Nephron progenitor cell (in vitro differentiated cells): ENCODE results near the gene RBM19.
A peak's percentile ranks its signal among the peaks of the same experiment; 100 is the strongest.

Experiments
- DNase-seq: peaks from one replicate; pipeline ENCODE4 v3.0.0; 2021
- H3K27ac Mint-ChIP-seq: 2 replicates; pipeline ENCODE4 v1.8.0; 2021; ENCODE audit warnings: mild to moderate bottlenecking, moderate library complexity, mixed read lengths
- H3K27me3 Mint-ChIP-seq: 2 replicates; pipeline ENCODE4 v1.8.0; 2021; ENCODE audit warnings: mild to moderate bottlenecking, low read depth, mixed read lengths; ENCODE audit not compliant: poor library complexity
- H3K36me3 Mint-ChIP-seq: 2 replicates; pipeline ENCODE4 v1.8.0; 2021; ENCODE audit warnings: low read depth, mixed read lengths
- H3K4me1 Mint-ChIP-seq: 2 replicates; pipeline ENCODE4 v1.8.0; 2021; ENCODE audit warnings: mixed read lengths
- H3K4me3 Mint-ChIP-seq: 2 replicates; pipeline ENCODE4 v1.8.0; 2021; ENCODE audit warnings: mild to moderate bottlenecking, moderate library complexity, mixed read lengths
- H3K9me3 Mint-ChIP-seq: 2 replicates; pipeline ENCODE4 v1.8.0; 2021; ENCODE audit warnings: mild to moderate bottlenecking, moderate library complexity, mixed read lengths
- TF ChIP-seq, protein P1 (sequence below): fragments of 200-600 bp; sonication (generic); IDR thresholded peaks from 2 replicates; pipeline ENCODE4 v1.5.0; 2021; ENCODE audit warnings: antibody characterized with exemption

RBM19 gene

DNA sequence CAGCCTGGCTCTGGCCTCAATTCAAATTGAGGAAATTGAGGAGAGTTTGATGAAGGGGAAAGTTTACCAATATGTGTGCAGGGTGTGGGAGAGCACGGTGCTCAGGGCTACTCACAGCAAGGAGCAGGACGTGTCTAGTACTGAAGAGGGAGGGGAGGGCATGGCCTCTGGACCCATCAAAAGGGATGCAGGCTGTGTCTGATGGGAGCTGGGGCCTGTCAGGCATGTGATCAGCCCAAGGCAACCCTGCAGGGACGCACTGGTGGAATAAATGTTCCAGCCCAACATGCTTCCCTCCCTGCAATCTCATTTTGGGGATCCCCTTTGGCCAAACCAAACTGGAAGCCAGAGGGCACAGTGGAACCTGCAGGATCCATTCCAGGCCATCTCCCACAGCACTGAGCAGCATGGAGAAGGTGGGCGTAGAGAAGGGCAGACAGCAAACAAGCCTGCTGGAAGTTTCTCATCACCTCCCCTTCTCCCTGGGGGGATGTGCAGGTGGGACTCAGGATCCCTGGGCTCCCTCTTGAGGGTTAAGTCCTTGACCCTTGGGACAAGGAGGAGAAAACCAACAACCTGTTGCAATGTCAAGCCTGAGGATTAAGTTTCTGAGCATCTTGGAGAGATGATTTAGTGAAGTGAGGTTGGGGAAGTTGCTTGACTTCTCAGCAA, 17.8 kb upstream of the RBM19 start:
- Mint-ChIP-seq H3K4me3 (no peak overlapping the region), H3K27me3 (peaks cover 32% of the 10 kb centered on the region)
- TF ChIP-seq, protein P1, sequence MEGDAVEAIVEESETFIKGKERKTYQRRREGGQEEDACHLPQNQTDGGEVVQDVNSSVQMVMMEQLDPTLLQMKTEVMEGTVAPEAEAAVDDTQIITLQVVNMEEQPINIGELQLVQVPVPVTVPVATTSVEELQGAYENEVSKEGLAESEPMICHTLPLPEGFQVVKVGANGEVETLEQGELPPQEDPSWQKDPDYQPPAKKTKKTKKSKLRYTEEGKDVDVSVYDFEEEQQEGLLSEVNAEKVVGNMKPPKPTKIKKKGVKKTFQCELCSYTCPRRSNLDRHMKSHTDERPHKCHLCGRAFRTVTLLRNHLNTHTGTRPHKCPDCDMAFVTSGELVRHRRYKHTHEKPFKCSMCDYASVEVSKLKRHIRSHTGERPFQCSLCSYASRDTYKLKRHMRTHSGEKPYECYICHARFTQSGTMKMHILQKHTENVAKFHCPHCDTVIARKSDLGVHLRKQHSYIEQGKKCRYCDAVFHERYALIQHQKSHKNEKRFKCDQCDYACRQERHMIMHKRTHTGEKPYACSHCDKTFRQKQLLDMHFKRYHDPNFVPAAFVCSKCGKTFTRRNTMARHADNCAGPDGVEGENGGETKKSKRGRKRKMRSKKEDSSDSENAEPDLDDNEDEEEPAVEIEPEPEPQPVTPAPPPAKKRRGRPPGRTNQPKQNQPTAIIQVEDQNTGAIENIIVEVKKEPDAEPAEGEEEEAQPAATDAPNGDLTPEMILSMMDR, result no peak

DNA sequence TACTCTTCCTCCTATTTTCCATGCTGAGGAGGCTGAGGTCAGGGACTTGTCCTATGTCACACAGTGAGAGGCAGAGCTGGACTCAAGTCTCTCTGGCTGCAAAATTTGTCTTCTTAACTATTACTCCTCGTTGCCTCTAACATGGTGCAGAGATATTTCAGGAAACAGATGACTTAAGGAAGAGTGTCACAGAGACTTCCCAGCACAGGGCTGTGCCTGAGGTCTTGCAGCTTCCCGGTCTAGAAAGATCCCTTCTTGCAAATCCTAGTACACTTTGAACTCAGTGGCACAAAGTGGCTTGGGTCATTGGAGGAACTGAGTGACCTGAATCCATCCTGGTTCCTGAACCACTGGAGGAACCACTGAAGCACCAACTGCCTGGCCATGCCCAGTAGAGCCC, 17.1 kb upstream of the RBM19 start:
- Mint-ChIP-seq H3K27ac (no peak overlapping the region), H3K36me3 (no peaks in the 10 kb centered on the region), H3K9me3 (no peaks in the 10 kb centered on the region), H3K4me1 (peaks cover 5% of the 10 kb centered on the region), H3K4me3 (no peak overlapping the region), H3K27me3 (peaks cover 38% of the 10 kb centered on the region)
- DNase-seq, result no peak
- TF ChIP-seq, protein P1, result no peak

More for the DNA sequence above, 17.8 kb upstream of the RBM19 start:
- Mint-ChIP-seq H3K9me3 (no peaks in the 10 kb centered on the region), H3K27ac (no peak overlapping the region), H3K36me3 (no peaks in the 10 kb centered on the region), H3K4me1 (peaks cover 8% of the 10 kb centered on the region)
- no peak for DNase-seq

DNA sequence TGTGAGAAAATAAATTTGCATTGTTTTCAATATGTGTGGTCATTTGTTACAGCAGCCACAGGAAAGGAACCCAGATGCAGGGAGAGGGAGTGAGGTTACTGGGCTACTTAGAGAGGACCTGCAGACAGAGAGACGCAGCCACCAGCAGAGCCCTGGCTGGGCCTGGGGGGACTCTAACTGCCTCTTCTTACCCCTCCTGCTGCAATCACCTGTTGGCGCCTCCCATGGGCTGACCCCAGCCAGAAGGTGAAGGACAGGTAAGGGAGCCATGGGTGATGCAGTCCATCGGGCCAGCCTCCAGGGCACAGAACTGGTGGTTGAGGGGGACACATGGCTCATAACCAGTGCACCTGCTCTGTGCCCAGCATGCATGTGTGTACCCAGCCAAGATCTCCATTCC, 15.8 kb upstream of the RBM19 start:
- TF ChIP-seq, protein P1, result no peak
- H3K27me3 Mint-ChIP-seq, result peaks cover 50% of the 10 kb centered on the region
- H3K4me3 Mint-ChIP-seq, result no peak overlapping the region
- peaks cover 5% of the 10 kb centered on the region for H3K4me1 Mint-ChIP-seq
- no peaks in the 10 kb centered on the region for H3K36me3 Mint-ChIP-seq
- H3K9me3 Mint-ChIP-seq, result no peaks in the 10 kb centered on the region
- no peak overlapping the region for H3K27ac Mint-ChIP-seq
- no peak for DNase-seq

DNA sequence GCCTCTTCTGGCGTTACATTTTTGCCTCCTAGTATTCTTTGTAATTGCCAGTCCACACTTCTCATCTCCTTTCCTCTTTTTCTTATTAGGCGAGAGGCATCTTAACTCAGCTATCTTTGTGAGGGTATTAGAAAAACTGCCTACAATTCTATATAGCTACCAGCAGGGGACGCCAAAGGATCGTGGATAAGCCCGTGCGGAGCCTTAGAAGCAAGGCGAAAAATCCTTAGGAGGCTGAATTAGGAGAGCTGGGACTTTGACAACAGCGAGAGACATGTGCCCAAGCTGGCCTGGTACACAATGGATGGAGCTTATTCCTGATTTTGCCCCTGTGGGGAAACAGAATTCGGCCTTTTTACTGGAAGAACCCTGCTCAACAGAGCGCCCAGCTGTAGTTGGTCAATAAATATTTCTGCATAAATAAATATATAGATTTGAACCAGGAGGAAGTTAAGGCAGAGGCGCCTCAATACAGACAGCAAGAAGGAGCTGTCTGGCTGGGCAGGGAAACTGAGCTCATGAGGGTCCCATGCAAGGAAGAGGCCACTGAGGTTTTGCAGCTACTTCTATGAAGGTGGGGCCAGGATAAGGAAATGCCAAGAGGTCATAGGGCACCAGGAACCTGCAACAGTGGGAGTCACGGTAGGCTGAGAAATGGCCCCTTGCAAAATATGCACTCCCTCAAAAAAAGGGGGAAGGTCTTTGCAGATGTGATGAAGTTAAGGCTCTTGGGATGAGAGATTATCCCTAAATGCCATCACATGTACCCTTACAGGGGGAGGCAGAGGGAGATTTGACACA, 14.6 kb upstream of the RBM19 start:
- H3K4me3 Mint-ChIP-seq, result no peak overlapping the region
- TF ChIP-seq, protein P1, result peak; percentile 100
- peak; percentile 65 for DNase-seq
- H3K27me3 Mint-ChIP-seq, result peaks cover 61% of the 10 kb centered on the region
- H3K27ac Mint-ChIP-seq, result no peak overlapping the region
- H3K9me3 Mint-ChIP-seq, result no peaks in the 10 kb centered on the region
- no peaks in the 10 kb centered on the region for H3K36me3 Mint-ChIP-seq
- H3K4me1 Mint-ChIP-seq, result peaks cover 5% of the 10 kb centered on the region

DNA sequence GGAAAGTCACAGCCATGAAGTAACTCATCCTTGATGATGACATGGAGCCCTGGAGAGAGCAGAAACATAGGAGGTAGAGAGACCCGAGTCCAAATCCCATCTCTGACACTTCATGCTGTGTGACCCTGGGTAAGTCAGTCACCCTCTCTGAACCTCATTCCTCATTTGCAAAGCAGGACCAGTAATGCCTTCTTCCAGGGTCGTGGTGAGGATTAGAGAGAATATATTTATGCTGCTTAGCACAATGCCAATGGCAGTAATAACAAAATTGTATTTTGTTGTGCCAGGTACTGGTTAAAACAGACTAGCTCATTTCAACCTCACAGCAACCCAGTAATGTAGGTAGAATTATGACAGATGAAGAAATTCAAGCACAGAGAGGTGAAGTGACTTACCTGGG, 13.9 kb upstream of the RBM19 start:
- Mint-ChIP-seq H3K4me3 (no peak overlapping the region), H3K4me1 (peaks cover 5% of the 10 kb centered on the region), H3K27me3 (peaks cover 68% of the 10 kb centered on the region), H3K27ac (no peak overlapping the region), H3K9me3 (no peaks in the 10 kb centered on the region), H3K36me3 (no peaks in the 10 kb centered on the region)
- no peak for DNase-seq
- TF ChIP-seq, protein P1, result no peak
